GM18508 (cell line): Measurements from ENCODE around the gene CBX2.

Experiments used
- ATAC-seq: cut with Tn5 transposase; IDR thresholded peaks from one replicate; pipeline ENCODE4 v1.9.1; 2021; ENCODE audit warnings: moderate number of reproducible peaks; ENCODE audit not compliant: insufficient read depth, unreplicated experiment

CBX2 gene

GRCh38 chr17:79809530-79810129 lies 31.7 kb downstream of the CBX2 start:
- no peak for ATAC-seq

- no peak for ATAC-seq
These were observed 32.4 kb downstream of the CBX2 start for GRCh38 chr17:79810130-79811010.

GRCh38 chr17:79811011-79811867 lies 33.3 kb downstream of the CBX2 start:
- no peak for ATAC-seq

- ATAC-seq: no peak
These were observed 34.0 kb downstream of the CBX2 start for GRCh38 chr17:79811868-79812352.

- ATAC-seq: no peak
These were observed 34.7 kb downstream of the CBX2 start for GRCh38 chr17:79812353-79813258.

GRCh38 chr17:79813297-79814126 lies 35.6 kb downstream of the CBX2 start:
- no peak for ATAC-seq

GRCh38 chr17:79814127-79814973 lies 36.4 kb downstream of the CBX2 start:
- ATAC-seq: no peak

- ATAC-seq: no peak
These were observed 37.3 kb downstream of the CBX2 start for GRCh38 chr17:79814974-79815835.

- no peak for ATAC-seq
These were observed 38.0 kb downstream of the CBX2 start for GRCh38 chr17:79815836-79816461.

GRCh38 chr17:79818026-79818758 lies 40.2 kb downstream of the CBX2 start:
- no peak for ATAC-seq

- no peak for ATAC-seq
These were observed 41.1 kb downstream of the CBX2 start for GRCh38 chr17:79819085-79819484.

GRCh38 chr17:79819534-79820276 lies 41.8 kb downstream of the CBX2 start:
- ATAC-seq: no peak

- no peak for ATAC-seq
These were observed 43.0 kb downstream of the CBX2 start for GRCh38 chr17:79820959-79821330.

GRCh38 chr17:79821331-79822095 lies 43.6 kb downstream of the CBX2 start:
- no peak for ATAC-seq
